GM12878 (cell line): ENCODE measurements around the gene GNLY.

ENCODE experiments used
- EP300 ChIP-seq, 2 experiments: fragments of 150-350 bp in 1 of 2; IDR thresholded peaks; 2 replicates each; pipeline ENCODE4 v1.6.1; 2011 to 2012; ENCODE audit warnings: low read depth in 2 of 2, low read length in 2 of 2, borderline replicate concordance in 1 of 2, improper control_type of control experiment in 1 of 2, inconsistent platforms in 1 of 2; ENCODE audit not compliant: control insufficient read depth in 1 of 2
- EZH2 ChIP-seq: IDR thresholded peaks from 2 replicates; pipeline ENCODE4 v1.6.1; 2012; ENCODE audit warnings: low read depth, mild to moderate bottlenecking, control low read depth, inconsistent platforms, low read length, borderline replicate concordance; ENCODE audit not compliant: control insufficient read depth
- FOXK2 ChIP-seq: fragments of 450-650 bp; IDR thresholded peaks from 2 replicates; pipeline ENCODE4 v1.6.1; 2017; ENCODE audit warnings: mild to moderate bottlenecking, moderate library complexity
- TF ChIP-seq, protein P1 (sequence below): IDR thresholded peaks from 2 replicates; pipeline ENCODE4 v1.6.1; 2011; ENCODE audit warnings: borderline replicate concordance, low read depth, mild to moderate bottlenecking, moderate library complexity, mixed read lengths, low read length; ENCODE audit not compliant: insufficient read depth; ENCODE audit errors: extremely low read length
- TF ChIP-seq, protein P2 (sequence below): IDR thresholded peaks from 2 replicates; pipeline ENCODE4 v1.6.1; 2011; ENCODE audit warnings: borderline replicate concordance, low read depth, mild to moderate bottlenecking, moderate library complexity, low read length; ENCODE audit not compliant: insufficient read depth, poor library complexity, severe bottlenecking
- TF ChIP-seq, protein P3 (sequence below), 3 experiments: IDR thresholded peaks in 2 of 3; conservative IDR thresholded peaks in 1 of 3; 2 replicates each; pipeline ENCODE4 v1.5.1; 2011; ENCODE audit warnings: low read depth in 3 of 3, low read length in 3 of 3, mild to moderate bottlenecking in 3 of 3, control low read depth in 2 of 3, moderate library complexity in 2 of 3, inconsistent platforms in 1 of 3, mixed read lengths in 1 of 3; ENCODE audit not compliant: control insufficient read depth in 2 of 3, insufficient read depth in 1 of 3; ENCODE audit errors: extremely low read depth in 1 of 3

DNA sequence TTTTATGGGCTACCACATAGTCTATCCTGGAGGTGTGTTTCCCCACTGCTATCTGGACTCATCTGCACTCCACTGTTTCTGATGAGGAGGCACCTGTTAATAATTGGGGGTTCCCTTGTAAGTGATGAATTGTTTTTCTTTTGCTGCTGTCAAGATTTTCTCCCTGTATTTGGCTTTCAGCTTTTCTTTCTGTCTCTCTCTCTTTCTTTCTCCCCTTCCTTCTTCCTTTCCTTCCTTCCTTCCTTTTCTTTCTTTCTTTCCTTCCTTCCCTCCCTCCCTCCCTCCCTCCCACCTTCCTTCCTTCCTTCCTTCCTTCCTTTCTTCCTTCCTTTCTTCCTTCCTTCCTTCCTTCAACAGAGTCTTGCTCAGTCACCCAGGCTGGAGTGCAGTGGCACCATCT lies 9.2 kb downstream of the GNLY start:
- TF ChIP-seq, protein P1, sequence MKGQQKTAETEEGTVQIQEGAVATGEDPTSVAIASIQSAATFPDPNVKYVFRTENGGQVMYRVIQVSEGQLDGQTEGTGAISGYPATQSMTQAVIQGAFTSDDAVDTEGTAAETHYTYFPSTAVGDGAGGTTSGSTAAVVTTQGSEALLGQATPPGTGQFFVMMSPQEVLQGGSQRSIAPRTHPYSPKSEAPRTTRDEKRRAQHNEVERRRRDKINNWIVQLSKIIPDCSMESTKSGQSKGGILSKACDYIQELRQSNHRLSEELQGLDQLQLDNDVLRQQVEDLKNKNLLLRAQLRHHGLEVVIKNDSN: no peak
- TF ChIP-seq FOXK2 (no peak), EP300 (IDR thresholded peaks at IDR 0.05; ENCODE audit: borderline replicate concordance in 1 of 2, control insufficient read depth in 1 of 2, low read depth in 2 of 2, low read length in 2 of 2) (no peak), EZH2 (no peak)
- TF ChIP-seq, protein P2, sequence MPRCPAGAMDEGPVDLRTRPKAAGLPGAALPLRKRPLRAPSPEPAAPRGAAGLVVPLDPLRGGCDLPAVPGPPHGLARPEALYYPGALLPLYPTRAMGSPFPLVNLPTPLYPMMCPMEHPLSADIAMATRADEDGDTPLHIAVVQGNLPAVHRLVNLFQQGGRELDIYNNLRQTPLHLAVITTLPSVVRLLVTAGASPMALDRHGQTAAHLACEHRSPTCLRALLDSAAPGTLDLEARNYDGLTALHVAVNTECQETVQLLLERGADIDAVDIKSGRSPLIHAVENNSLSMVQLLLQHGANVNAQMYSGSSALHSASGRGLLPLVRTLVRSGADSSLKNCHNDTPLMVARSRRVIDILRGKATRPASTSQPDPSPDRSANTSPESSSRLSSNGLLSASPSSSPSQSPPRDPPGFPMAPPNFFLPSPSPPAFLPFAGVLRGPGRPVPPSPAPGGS: no peak
- TF ChIP-seq, protein P3, sequence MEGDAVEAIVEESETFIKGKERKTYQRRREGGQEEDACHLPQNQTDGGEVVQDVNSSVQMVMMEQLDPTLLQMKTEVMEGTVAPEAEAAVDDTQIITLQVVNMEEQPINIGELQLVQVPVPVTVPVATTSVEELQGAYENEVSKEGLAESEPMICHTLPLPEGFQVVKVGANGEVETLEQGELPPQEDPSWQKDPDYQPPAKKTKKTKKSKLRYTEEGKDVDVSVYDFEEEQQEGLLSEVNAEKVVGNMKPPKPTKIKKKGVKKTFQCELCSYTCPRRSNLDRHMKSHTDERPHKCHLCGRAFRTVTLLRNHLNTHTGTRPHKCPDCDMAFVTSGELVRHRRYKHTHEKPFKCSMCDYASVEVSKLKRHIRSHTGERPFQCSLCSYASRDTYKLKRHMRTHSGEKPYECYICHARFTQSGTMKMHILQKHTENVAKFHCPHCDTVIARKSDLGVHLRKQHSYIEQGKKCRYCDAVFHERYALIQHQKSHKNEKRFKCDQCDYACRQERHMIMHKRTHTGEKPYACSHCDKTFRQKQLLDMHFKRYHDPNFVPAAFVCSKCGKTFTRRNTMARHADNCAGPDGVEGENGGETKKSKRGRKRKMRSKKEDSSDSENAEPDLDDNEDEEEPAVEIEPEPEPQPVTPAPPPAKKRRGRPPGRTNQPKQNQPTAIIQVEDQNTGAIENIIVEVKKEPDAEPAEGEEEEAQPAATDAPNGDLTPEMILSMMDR (IDR thresholded peaks at IDR 0.05 in 2 of 3, conservative IDR thresholded peaks at IDR 0.05 in 1 of 3; ENCODE audit: control insufficient read depth in 2 of 3, extremely low read depth in 1 of 3, insufficient read depth in 1 of 3, low read depth in 3 of 3, low read length in 3 of 3): no peak
